Measurements from ENCODE around the gene TMED10.
"Not testable (repeated sequence)": the region's sequence is repeated elsewhere in the genome, so short reads cannot be mapped to it uniquely, and the experiment has no call there.

Gene TMED10

GRCh38 chr14:75191100-75191499, 14.7 kb upstream of the TMED10 start:
- DNase-seq (ENCODE audit: low read depth, low spot score) = no peak

- no peak for DNase-seq (ENCODE audit: low read depth, low spot score)
Measured at GRCh38 chr14:75190023-75190422, 13.6 kb upstream of the TMED10 start.

- no peak for DNase-seq (ENCODE audit: low read depth, low spot score)
Measured at GRCh38 chr14:75188520-75189268, 12.3 kb upstream of the TMED10 start.

- no peak for DNase-seq (ENCODE audit: low read depth, low spot score)
Measured at GRCh38 chr14:75188086-75188485, 11.7 kb upstream of the TMED10 start.

- no peak for DNase-seq (ENCODE audit: low read depth, low spot score)
Measured at GRCh38 chr14:75186953-75187352, 10.5 kb upstream of the TMED10 start.

GRCh38 chr14:75185251-75186040, 9.0 kb upstream of the TMED10 start:
- no peak for DNase-seq (ENCODE audit: low read depth, low spot score)

- DNase-seq (ENCODE audit: low read depth, low spot score) = no peak
Measured at GRCh38 chr14:75184492-75184891, 8.1 kb upstream of the TMED10 start.

GRCh38 chr14:75184039-75184438, 7.6 kb upstream of the TMED10 start:
- no peak for DNase-seq (ENCODE audit: low read depth, low spot score)

- no peak for DNase-seq (ENCODE audit: low read depth, low spot score)
Measured at GRCh38 chr14:75183225-75183624, 6.8 kb upstream of the TMED10 start.

- DNase-seq (ENCODE audit: low read depth, low spot score) = no peak
Measured at GRCh38 chr14:75182821-75183220, 6.4 kb upstream of the TMED10 start.

- DNase-seq (ENCODE audit: low read depth, low spot score) = not testable (repeated sequence)
Measured at GRCh38 chr14:75182163-75182562, 5.8 kb upstream of the TMED10 start.

- DNase-seq (ENCODE audit: low read depth, low spot score) = no peak
Measured at GRCh38 chr14:75181293-75182062, 5.1 kb upstream of the TMED10 start.

- no peak for DNase-seq (ENCODE audit: low read depth, low spot score)
Measured at GRCh38 chr14:75175677-75176141, 703 bp downstream of the TMED10 start.

- DNase-seq (ENCODE audit: low read depth, low spot score) = no peak
Measured at GRCh38 chr14:75174066-75174465, 2.3 kb downstream of the TMED10 start.

- no peak for DNase-seq (ENCODE audit: low read depth, low spot score)
Measured at GRCh38 chr14:75170772-75171171, 5.6 kb downstream of the TMED10 start.

- no peak for DNase-seq (ENCODE audit: low read depth, low spot score)
Measured at GRCh38 chr14:75168586-75169335, 7.7 kb downstream of the TMED10 start.

- no peak for DNase-seq (ENCODE audit: low read depth, low spot score)
Measured at GRCh38 chr14:75167325-75167724, 9.1 kb downstream of the TMED10 start.

GRCh38 chr14:75165586-75166391, 10.6 kb downstream of the TMED10 start:
- no peak for DNase-seq (ENCODE audit: low read depth, low spot score)

- DNase-seq (ENCODE audit: low read depth, low spot score) = no peak
Measured at GRCh38 chr14:75164809-75165208, 11.6 kb downstream of the TMED10 start.

GRCh38 chr14:75163677-75164076, 12.7 kb downstream of the TMED10 start:
- no peak for DNase-seq (ENCODE audit: low read depth, low spot score)

- no peak for DNase-seq (ENCODE audit: low read depth, low spot score)
Measured at GRCh38 chr14:75162631-75163030, 13.8 kb downstream of the TMED10 start.
